GM15510 (cell line): ENCODE data around the gene GOLPH3L.

Experiments used
- POLR2A ChIP-seq: IDR thresholded peaks from 3 replicates; pipeline ENCODE4 v1.6.1; 2011; ENCODE audit warnings: borderline replicate concordance; ENCODE audit not compliant: insufficient read length; ENCODE audit errors: extremely low read depth

The GOLPH3L gene

GRCh38 chr1:150696995-150697927, at the start of gene GOLPH3L:
GOLPH3L (minus strand) TSS chr1:150697154; CDS start chr1:150694838, 2,316 bp downstream.
- peak; percentile 22 for TF ChIP-seq POLR2A

GRCh38 chr1:150730130-150730721, 33.3 kb upstream of the GOLPH3L start:
- TF ChIP-seq POLR2A: no peak

GRCh38 chr1:150724336-150724735, 27.4 kb upstream of the GOLPH3L start:
- no peak for TF ChIP-seq POLR2A

- no peak for TF ChIP-seq POLR2A
These were observed 23.7 kb upstream of the GOLPH3L start, which contains the start of gene HORMAD1 for GRCh38 chr1:150720703-150721102. HORMAD1 (minus strand) TSS chr1:150720895; CDS start chr1:150719505, 1,390 bp downstream.

GRCh38 chr1:150720098-150720497, 23.1 kb upstream of the GOLPH3L start:
- TF ChIP-seq POLR2A: no peak

- no peak for TF ChIP-seq POLR2A
These were observed 21.4 kb upstream of the GOLPH3L start for GRCh38 chr1:150718225-150718891.

- TF ChIP-seq POLR2A: no peak
These were observed 11.6 kb upstream of the GOLPH3L start for GRCh38 chr1:150708595-150708994.

GRCh38 chr1:150706091-150706490, 9.1 kb upstream of the GOLPH3L start:
- no peak for TF ChIP-seq POLR2A

- no peak for TF ChIP-seq POLR2A
These were observed 6.5 kb upstream of the GOLPH3L start for GRCh38 chr1:150703427-150703826.

- TF ChIP-seq POLR2A: no peak
These were observed 364 bp downstream of the GOLPH3L start for GRCh38 chr1:150696590-150696989.

GRCh38 chr1:150696162-150696561, 792 bp downstream of the GOLPH3L start:
- no peak for TF ChIP-seq POLR2A

GRCh38 chr1:150695561-150695960, 1.4 kb downstream of the GOLPH3L start:
- TF ChIP-seq POLR2A: no peak

GRCh38 chr1:150692720-150693119, 4.2 kb downstream of the GOLPH3L start:
- TF ChIP-seq POLR2A: no peak

GRCh38 chr1:150688763-150689162, 8.2 kb downstream of the GOLPH3L start:
- no peak for TF ChIP-seq POLR2A

- no peak for TF ChIP-seq POLR2A
These were observed 10.7 kb downstream of the GOLPH3L start for GRCh38 chr1:150686275-150686674.

GRCh38 chr1:150683914-150684313, 13.0 kb downstream of the GOLPH3L start:
- no peak for TF ChIP-seq POLR2A

GRCh38 chr1:150678988-150679387, 18.0 kb downstream of the GOLPH3L start:
- TF ChIP-seq POLR2A: no peak
